ENCODE measurements around the gene SALL3. TPM values are rescaled to one million over a fixed set of nuclear protein-coding genes. Genes with fewer than 3 reads are reported as not detected.

Gene SALL3
- total and polyA plus RNA-seq, 2 experiments from 2014 or later, result 0.09 to 3.0 TPM

GRCh38 chr18:78993014-78993926 lies 13.7 kb downstream of the SALL3 start:
- H3K27me3 ChIP-seq, result no peaks in the 10 kb centered on the region
- H3K36me3 ChIP-seq, result no peaks in the 10 kb centered on the region
- H3K4me3 ChIP-seq, result no peak overlapping the region
- H3K9me3 ChIP-seq (ENCODE audit: low read depth), result no peaks in the 10 kb centered on the region
- no peak for DNase-seq (ENCODE audit: low read depth in 1 of 2, low spot score in 1 of 2)
- H3K4me1 ChIP-seq (ENCODE audit: low read depth), result no peaks in the 10 kb centered on the region
- no peak for TF ChIP-seq CTCF (IDR thresholded peaks at IDR 0.05; ENCODE audit: low read depth, low read length)
- no peak overlapping the region for H3K27ac ChIP-seq

GRCh38 chr18:78994000-78994399 lies 14.4 kb downstream of the SALL3 start:
- Histone ChIP-seq H3K4me1 (ENCODE audit: low read depth) (no peaks in the 10 kb centered on the region), H3K27ac (no peak overlapping the region), H3K36me3 (no peaks in the 10 kb centered on the region), H3K9me3 (ENCODE audit: low read depth) (no peaks in the 10 kb centered on the region), H3K27me3 (no peaks in the 10 kb centered on the region), H3K4me3 (no peak overlapping the region)
- no peak for DNase-seq (ENCODE audit: low read depth in 1 of 2, low spot score in 1 of 2)
- no peak for TF ChIP-seq CTCF (IDR thresholded peaks at IDR 0.05; ENCODE audit: low read depth, low read length)

- no peak for TF ChIP-seq CTCF (IDR thresholded peaks at IDR 0.05; ENCODE audit: low read depth, low read length)
- H3K4me3 ChIP-seq, result no peak overlapping the region
- no peak for DNase-seq (ENCODE audit: low read depth in 1 of 2, low spot score in 1 of 2)
- no peaks in the 10 kb centered on the region for H3K4me1 ChIP-seq (ENCODE audit: low read depth)
- no peaks in the 10 kb centered on the region for H3K27me3 ChIP-seq
- no peak overlapping the region for H3K27ac ChIP-seq
- H3K9me3 ChIP-seq (ENCODE audit: low read depth), result no peaks in the 10 kb centered on the region
- no peaks in the 10 kb centered on the region for H3K36me3 ChIP-seq
These were observed 14.9 kb downstream of the SALL3 start for GRCh38 chr18:78994531-78994930.

- DNase-seq (ENCODE audit: low read depth in 1 of 2, low spot score in 1 of 2), result no peak
- TF ChIP-seq CTCF (IDR thresholded peaks at IDR 0.05; ENCODE audit: low read depth, low read length), result no peak
- Histone ChIP-seq H3K36me3 (no peaks in the 10 kb centered on the region), H3K27ac (no peak overlapping the region), H3K27me3 (no peaks in the 10 kb centered on the region), H3K4me3 (no peak overlapping the region), H3K4me1 (ENCODE audit: low read depth) (no peaks in the 10 kb centered on the region), H3K9me3 (ENCODE audit: low read depth) (no peaks in the 10 kb centered on the region)
These were observed 15.5 kb downstream of the SALL3 start for GRCh38 chr18:78994977-78995582.

- no peak for DNase-seq (ENCODE audit: low read depth in 1 of 2, low spot score in 1 of 2)
These were observed 16.2 kb downstream of the SALL3 start for GRCh38 chr18:78995740-78996395.

More at GRCh38 chr18:78995740-78996395, 16.2 kb downstream of the SALL3 start:
- no peaks in the 10 kb centered on the region for H3K4me1 ChIP-seq (ENCODE audit: low read depth)
- H3K27me3 ChIP-seq, result no peaks in the 10 kb centered on the region
- no peak overlapping the region for H3K4me3 ChIP-seq
- H3K36me3 ChIP-seq, result no peaks in the 10 kb centered on the region
- H3K27ac ChIP-seq, result no peak overlapping the region
- no peak for TF ChIP-seq CTCF (IDR thresholded peaks at IDR 0.05; ENCODE audit: low read depth, low read length)
- H3K9me3 ChIP-seq (ENCODE audit: low read depth), result no peaks in the 10 kb centered on the region
